GM18499 (cell line): Measurements from ENCODE around the gene COL4A2.

ENCODE experiments used
- ATAC-seq: cut with Tn5 transposase; IDR thresholded peaks from one replicate; pipeline ENCODE4 v1.9.1; 2021; ENCODE audit warnings: moderate number of reproducible peaks; ENCODE audit not compliant: insufficient read depth, unreplicated experiment

Gene COL4A2

GRCh38 chr13:110351636-110352420 is 44.7 kb downstream of the COL4A2 start:
- no peak for ATAC-seq

DNA sequence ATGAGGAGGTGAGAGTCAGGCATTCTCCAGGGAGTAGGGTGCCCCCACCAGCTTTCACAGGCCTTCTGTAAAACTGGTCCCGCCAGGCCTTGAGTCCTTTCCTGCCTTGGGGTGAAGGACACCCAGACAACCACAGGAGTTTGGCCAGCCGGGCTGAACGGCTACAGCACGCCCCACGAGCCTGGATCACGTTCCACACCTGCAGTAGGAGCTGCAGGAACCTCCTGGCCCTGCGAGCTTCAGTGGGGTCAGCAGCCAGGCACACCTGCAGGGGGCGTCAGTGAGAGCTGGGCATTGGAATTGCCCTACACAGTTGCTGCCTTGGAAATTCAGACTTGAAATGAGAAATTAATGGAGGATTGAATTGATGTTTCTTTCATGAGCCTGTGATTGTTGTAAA is 45.7 kb downstream of the COL4A2 start:
- no peak for ATAC-seq

DNA sequence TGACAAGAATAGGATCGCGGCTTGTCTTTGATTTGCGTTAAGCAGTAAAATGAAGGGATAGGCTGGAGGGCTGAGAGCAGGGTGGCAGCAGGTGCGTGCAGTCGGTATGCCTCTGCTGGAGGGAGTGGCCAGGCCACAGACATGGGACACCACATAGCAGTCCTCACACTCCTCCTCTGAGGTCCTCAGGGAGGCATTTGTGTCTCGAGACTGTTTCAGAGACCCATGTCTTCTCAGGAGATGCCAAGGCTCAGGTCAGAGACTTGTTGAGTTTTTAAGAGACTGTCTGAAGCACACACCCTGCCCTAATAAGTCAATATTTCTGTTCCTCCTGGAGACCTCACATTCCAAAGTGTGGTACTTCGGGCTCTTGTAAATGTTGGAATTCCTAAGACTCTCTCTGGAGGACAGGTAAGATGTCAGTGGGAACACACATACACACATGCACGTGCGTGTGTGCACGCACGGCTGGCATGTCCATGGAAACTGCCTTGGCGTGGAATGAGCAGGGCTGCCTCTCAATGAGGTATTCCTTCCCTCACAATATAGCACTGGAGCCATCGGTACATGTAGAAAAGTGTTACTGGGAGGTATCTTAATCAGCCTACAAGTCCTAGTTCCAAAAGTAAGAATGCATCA is 46.4 kb downstream of the COL4A2 start:
- ATAC-seq: no peak

- ATAC-seq: no peak
Observed at GRCh38 chr13:110354123-110354627, 47.1 kb downstream of the COL4A2 start.

- ATAC-seq: no peak
Observed at GRCh38 chr13:110354715-110355473, 47.8 kb downstream of the COL4A2 start.

GRCh38 chr13:110356362-110356761 is 49.3 kb downstream of the COL4A2 start:
- ATAC-seq: no peak

DNA sequence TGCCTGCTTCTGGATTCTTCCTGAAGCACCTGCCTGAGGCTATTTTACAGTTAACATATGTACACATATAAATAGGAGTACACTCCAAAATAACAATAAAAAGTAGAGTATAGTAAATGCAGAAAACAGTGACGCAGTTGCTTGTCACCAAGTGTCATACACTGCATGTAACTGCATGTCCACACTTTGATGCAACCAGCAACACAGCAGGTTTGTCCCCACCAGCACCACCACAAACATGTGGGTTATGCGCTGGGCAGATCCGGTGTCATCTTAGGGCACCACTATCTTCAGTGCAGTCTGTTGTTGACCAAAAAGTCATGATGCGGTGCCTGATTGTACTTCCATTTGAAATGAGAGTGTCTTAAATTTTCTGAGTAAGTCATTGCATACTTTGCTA is 51.3 kb downstream of the COL4A2 start:
- no peak for ATAC-seq

DNA sequence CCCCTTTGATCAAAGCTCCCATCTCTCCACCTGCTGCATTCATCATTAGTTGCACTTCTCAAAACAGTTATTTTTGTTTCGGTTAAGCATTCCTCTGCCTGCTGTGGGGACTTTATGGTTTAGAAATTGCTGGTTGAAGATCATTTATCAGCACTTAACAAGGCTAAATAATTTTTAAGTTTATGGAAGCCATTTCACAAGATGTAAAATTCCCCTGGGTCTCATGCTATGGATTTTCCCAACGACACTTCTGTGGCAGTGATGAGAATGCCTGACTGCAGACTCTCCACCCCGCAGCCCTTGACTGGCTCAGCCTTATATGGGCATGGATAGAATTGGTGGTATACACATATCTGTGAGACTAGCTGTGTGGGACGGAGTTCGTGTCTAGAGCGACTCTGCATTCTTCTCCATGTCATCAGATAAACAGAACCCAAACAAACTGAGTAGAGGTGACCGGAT is 52.8 kb downstream of the COL4A2 start:
- ATAC-seq: no peak

- ATAC-seq: no peak
Observed at GRCh38 chr13:110360598-110360997, 53.5 kb downstream of the COL4A2 start.

- no peak for ATAC-seq
Observed at GRCh38 chr13:110361365-110361911, 54.4 kb downstream of the COL4A2 start.

DNA sequence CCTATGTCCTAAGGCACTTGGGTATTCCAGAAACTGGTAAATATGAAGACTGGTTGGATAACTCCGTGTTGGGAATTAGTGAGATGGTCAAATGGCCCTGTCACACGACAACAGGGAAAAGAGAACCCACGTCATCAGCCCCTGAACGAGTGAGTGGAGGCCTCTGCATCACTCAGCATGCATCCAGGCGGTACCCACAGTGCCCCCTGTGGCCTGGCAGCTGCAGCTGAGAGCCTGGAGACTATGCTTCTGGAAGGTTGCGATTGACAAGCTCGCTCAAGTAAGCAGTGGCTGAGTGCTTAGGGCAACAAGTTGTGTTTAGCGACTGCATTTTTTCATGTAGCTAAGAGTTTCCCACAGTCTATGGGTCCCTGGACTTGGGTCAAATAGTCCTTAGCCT is 55.9 kb downstream of the COL4A2 start:
- ATAC-seq: no peak

GRCh38 chr13:110364081-110364480 is 57.0 kb downstream of the COL4A2 start:
- no peak for ATAC-seq

GRCh38 chr13:110365876-110366275 is 58.8 kb downstream of the COL4A2 start:
- ATAC-seq: no peak

GRCh38 chr13:110366733-110367132 is 59.6 kb downstream of the COL4A2 start:
- ATAC-seq: no peak

- ATAC-seq: no peak
Observed at GRCh38 chr13:110367620-110368019, 60.5 kb downstream of the COL4A2 start.

- no peak for ATAC-seq
Observed at GRCh38 chr13:110368408-110368807, 61.3 kb downstream of the COL4A2 start.

DNA sequence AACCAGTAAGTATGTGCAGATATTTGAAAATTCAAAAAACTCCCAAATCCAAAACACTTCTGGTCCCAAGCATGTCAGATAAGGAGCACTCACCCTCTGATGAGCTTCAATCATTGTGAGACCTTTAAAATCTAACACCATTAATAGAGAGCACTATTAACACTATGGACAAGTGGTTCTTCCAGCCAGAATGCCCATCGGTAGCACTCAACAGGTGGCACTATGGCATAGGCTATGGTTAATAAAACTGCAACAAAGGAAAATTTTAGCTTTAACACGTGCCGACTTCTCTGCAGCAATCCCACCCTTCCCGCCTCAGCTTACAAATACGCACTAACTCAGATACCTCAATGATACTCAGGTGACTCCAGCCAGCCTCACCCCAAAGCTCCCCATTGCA is 62.3 kb downstream of the COL4A2 start:
- no peak for ATAC-seq

GRCh38 chr13:110371550-110372465 is 64.7 kb downstream of the COL4A2 start:
- ATAC-seq: no peak

GRCh38 chr13:110372676-110373075 is 65.6 kb downstream of the COL4A2 start:
- ATAC-seq: no peak

DNA sequence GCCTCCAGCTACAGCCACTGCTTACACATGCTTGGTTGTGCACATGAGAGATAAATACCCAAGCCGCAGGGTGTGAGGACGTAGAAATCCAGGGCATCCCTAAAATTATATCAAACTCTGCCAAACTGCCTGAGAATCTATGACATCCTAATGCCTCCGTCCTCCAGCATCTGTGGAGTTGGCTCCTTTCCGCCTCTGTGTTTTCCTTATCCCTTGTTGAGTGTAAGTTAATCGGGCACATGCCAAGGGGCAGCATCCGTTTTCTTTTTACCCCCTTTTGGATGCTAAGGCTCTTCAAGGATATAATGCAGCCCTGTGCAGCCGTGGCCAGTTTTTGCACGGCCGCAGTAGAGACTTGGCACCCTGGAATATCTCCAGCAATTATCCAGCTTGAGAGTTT is 66.5 kb downstream of the COL4A2 start:
- no peak for ATAC-seq
